ENCODE data around the gene MAPKAPK3. TPM values are rescaled to one million over a fixed set of nuclear protein-coding genes. Genes with fewer than 3 reads are reported as not detected.
"Not testable (repeated sequence)": the region's sequence is repeated elsewhere in the genome, so short reads cannot be mapped to it uniquely, and the experiment has no call there.

MAPKAPK3 gene
- polyA plus RNA-seq, 1 donor from 2014 or later = 23.7 TPM

GRCh38 chr3:50687127-50687751, 70.3 kb downstream of the MAPKAPK3 start:
- H3K4me1 Mint-ChIP-seq = peaks cover 0 to 1% (median 0%) of the 10 kb centered on the region in 3 donors
- no peak overlapping the region for H3K27ac Mint-ChIP-seq
- H3K36me3 Mint-ChIP-seq = peaks cover 2% of the 10 kb centered on the region
- H3K9me3 Mint-ChIP-seq = no peaks in the 10 kb centered on the region
- no peak overlapping the region for H3K4me3 Mint-ChIP-seq
- peaks cover 22% of the 10 kb centered on the region for H3K27me3 Mint-ChIP-seq

GRCh38 chr3:50687916-50688315, 71.0 kb downstream of the MAPKAPK3 start:
- peaks cover 22% of the 10 kb centered on the region for H3K27me3 Mint-ChIP-seq
- H3K4me3 Mint-ChIP-seq = no peak overlapping the region
- no peak overlapping the region for H3K27ac Mint-ChIP-seq
- H3K36me3 Mint-ChIP-seq = peaks cover 2% of the 10 kb centered on the region
- H3K9me3 Mint-ChIP-seq = no peaks in the 10 kb centered on the region
- peaks cover 0 to 1% (median 0%) of the 10 kb centered on the region in 3 donors for H3K4me1 Mint-ChIP-seq

GRCh38 chr3:50688602-50689001, 71.7 kb downstream of the MAPKAPK3 start:
- H3K4me1 Mint-ChIP-seq, H3K27ac Mint-ChIP-seq, H3K36me3 Mint-ChIP-seq, H3K9me3 Mint-ChIP-seq, H3K4me3 Mint-ChIP-seq: not testable (repeated sequence)
- H3K27me3 Mint-ChIP-seq = peaks cover 22% of the 10 kb centered on the region

GRCh38 chr3:50689558-50689957, 72.6 kb downstream of the MAPKAPK3 start:
- Mint-ChIP-seq H3K9me3 (no peaks in the 10 kb centered on the region), H3K27me3 (peaks cover 20% of the 10 kb centered on the region), H3K27ac (no peak overlapping the region), H3K36me3 (peaks cover 2% of the 10 kb centered on the region), H3K4me1 (peaks cover 0 to 1% (median 0%) of the 10 kb centered on the region in 3 donors), H3K4me3 (no peak overlapping the region)

GRCh38 chr3:50695031-50695430, 78.1 kb downstream of the MAPKAPK3 start:
- peaks cover 8% of the 10 kb centered on the region for H3K27me3 Mint-ChIP-seq
- peaks cover 2 to 14% (median 13%) of the 10 kb centered on the region in 3 donors for H3K9me3 Mint-ChIP-seq
- H3K27ac Mint-ChIP-seq = no peak overlapping the region
- H3K4me3 Mint-ChIP-seq = no peak overlapping the region
- H3K36me3 Mint-ChIP-seq = peaks cover 8% of the 10 kb centered on the region
- H3K4me1 Mint-ChIP-seq = no peaks in the 10 kb centered on the region

- Mint-ChIP-seq H3K27me3 (peaks cover 9% of the 10 kb centered on the region), H3K9me3 (peaks cover 2 to 14% (median 13%) of the 10 kb centered on the region in 3 donors), H3K4me1 (no peaks in the 10 kb centered on the region), H3K27ac (peak overlapping the region in 1 of 3 donors; percentile 32), H3K36me3 (peaks cover 8% of the 10 kb centered on the region), H3K4me3 (no peak overlapping the region)
Observed at GRCh38 chr3:50696276-50696675, 79.3 kb downstream of the MAPKAPK3 start.

GRCh38 chr3:50698269-50698668, 81.3 kb downstream of the MAPKAPK3 start:
- Mint-ChIP-seq H3K4me1 (no peaks in the 10 kb centered on the region), H3K4me3 (no peak overlapping the region), H3K9me3 (peaks cover 4 to 19% (median 19%) of the 10 kb centered on the region in 3 donors), H3K27me3 (peaks cover 6% of the 10 kb centered on the region), H3K27ac (no peak overlapping the region), H3K36me3 (peaks cover 6% of the 10 kb centered on the region)

Other genes starting within 250 kb of the MAPKAPK3 start
- gene CACNA2D2, start 113.5 kb upstream of the MAPKAPK3 start, polyA plus RNA-seq = 0.11 TPM
- gene C3orf18, start 49.4 kb upstream of the MAPKAPK3 start, polyA plus RNA-seq = 7.9 TPM
- gene HEMK1, start 47.6 kb upstream of the MAPKAPK3 start, polyA plus RNA-seq = 30.5 TPM
- gene CISH, start 5.4 kb upstream of the MAPKAPK3 start, polyA plus RNA-seq = 3.1 TPM
- not detected for gene DOCK3, start 57.8 kb downstream of the MAPKAPK3 start, polyA plus RNA-seq

Measured in IgD-negative memory B cell (primary cell).